ENCODE results near the gene GPC3. TPM values are rescaled to one million over a fixed set of nuclear protein-coding genes. Genes with fewer than 3 reads are reported as not detected.

Gene GPC3
- total RNA-seq, 3 donors from 2014 or later (not counting 1 experiment from before 2014, with no cell fraction given), result not detected

- no CpG with 5 or more reads among the region's 1 CpG for WGBS (ENCODE audit: insufficient coverage)
- Mint-ChIP-seq H3K27me3 (ENCODE audit: low read depth in 2 of 2) (peaks cover 2 to 7% of the 10 kb centered on the region in 2 donors), H3K9me3 (no peaks in the 10 kb centered on the region), H3K27ac (no peak overlapping the region), H3K4me3 (no peak overlapping the region), H3K36me3 (no peaks in the 10 kb centered on the region), H3K4me1 (no peaks in the 10 kb centered on the region)
- no peaks in the 10 kb centered on the region for H3K27me3 ChIP-seq (ENCODE audit: control insufficient read depth, insufficient read depth, low read length)
- H3K27ac ChIP-seq (ENCODE audit: low read length), result no peak overlapping the region
- no peak for ATAC-seq
- intact Hi-C loops (cut with micrococcal nuclease), result no loop called here
- DNase-seq, result no peak
- H3K9me3 ChIP-seq (ENCODE audit: control insufficient read depth, insufficient read depth, low read length), result no peaks in the 10 kb centered on the region
- TF ChIP-seq CTCF (IDR thresholded peaks at IDR 0.05), result no peak
- H3K36me3 ChIP-seq (ENCODE audit: control insufficient read depth, insufficient read depth, low read length), result no peaks in the 10 kb centered on the region
- no peaks in the 10 kb centered on the region for H3K4me1 ChIP-seq (ENCODE audit: control insufficient read depth, insufficient read depth, low read length)
- no peak overlapping the region for H3K4me3 ChIP-seq (ENCODE audit: low read length)
Measured at GRCh38 chrX:133834771-133835170, 150.6 kb downstream of the GPC3 start.

- H3K4me1 Mint-ChIP-seq, result peaks cover 0 to 6% of the 10 kb centered on the region in 2 donors
- ATAC-seq (no peak), DNase-seq (no peak)
- no peak overlapping the region for H3K27ac Mint-ChIP-seq
- no peaks in the 10 kb centered on the region for H3K4me1 ChIP-seq (ENCODE audit: control insufficient read depth, insufficient read depth, low read length)
- intact Hi-C loops (cut with micrococcal nuclease), result no loop called here
- no peak overlapping the region for H3K4me3 ChIP-seq (ENCODE audit: low read length)
- no peak overlapping the region for H3K27ac ChIP-seq (ENCODE audit: low read length)
- H3K36me3 Mint-ChIP-seq, result no peaks in the 10 kb centered on the region
- peaks cover 4 to 56% of the 10 kb centered on the region in 2 donors for H3K27me3 Mint-ChIP-seq (ENCODE audit: low read depth in 2 of 2)
- H3K9me3 ChIP-seq (ENCODE audit: control insufficient read depth, insufficient read depth, low read length), result no peaks in the 10 kb centered on the region
- H3K9me3 Mint-ChIP-seq, result no peaks in the 10 kb centered on the region
- TF ChIP-seq CTCF (IDR thresholded peaks at IDR 0.05), result no peak
- H3K4me3 Mint-ChIP-seq, result no peak overlapping the region
- no peaks in the 10 kb centered on the region for H3K36me3 ChIP-seq (ENCODE audit: control insufficient read depth, insufficient read depth, low read length)
- H3K27me3 ChIP-seq (ENCODE audit: control insufficient read depth, insufficient read depth, low read length), result no peaks in the 10 kb centered on the region
Measured at GRCh38 chrX:133819546-133819945, 165.8 kb downstream of the GPC3 start.

GRCh38 chrX:133818019-133818418 lies 167.4 kb downstream of the GPC3 start:
- Mint-ChIP-seq H3K4me1 (peaks cover 0 to 6% of the 10 kb centered on the region in 2 donors), H3K27me3 (ENCODE audit: low read depth in 2 of 2) (peaks cover 4 to 55% of the 10 kb centered on the region in 2 donors), H3K9me3 (no peaks in the 10 kb centered on the region), H3K36me3 (no peaks in the 10 kb centered on the region), H3K4me3 (no peak overlapping the region), H3K27ac (no peak overlapping the region)
- 93% methylated on average over 3 of the region's 5 CpGs for WGBS (ENCODE audit: insufficient coverage)
- Histone ChIP-seq H3K36me3 (ENCODE audit: control insufficient read depth, insufficient read depth, low read length) (no peaks in the 10 kb centered on the region), H3K4me1 (ENCODE audit: control insufficient read depth, insufficient read depth, low read length) (no peaks in the 10 kb centered on the region), H3K4me3 (ENCODE audit: low read length) (no peak overlapping the region), H3K9me3 (ENCODE audit: control insufficient read depth, insufficient read depth, low read length) (no peaks in the 10 kb centered on the region), H3K27ac (ENCODE audit: low read length) (no peak overlapping the region), H3K27me3 (ENCODE audit: control insufficient read depth, insufficient read depth, low read length) (no peaks in the 10 kb centered on the region)
- ATAC-seq (no peak), DNase-seq (no peak)
- intact Hi-C loops (cut with micrococcal nuclease), result no loop called here
- TF ChIP-seq CTCF (IDR thresholded peaks at IDR 0.05), result no peak

GRCh38 chrX:133815496-133815895 lies 169.9 kb downstream of the GPC3 start:
- Histone ChIP-seq H3K4me3 (ENCODE audit: low read length) (no peak overlapping the region), H3K36me3 (ENCODE audit: control insufficient read depth, insufficient read depth, low read length) (no peaks in the 10 kb centered on the region), H3K9me3 (ENCODE audit: control insufficient read depth, insufficient read depth, low read length) (no peaks in the 10 kb centered on the region), H3K4me1 (ENCODE audit: control insufficient read depth, insufficient read depth, low read length) (no peaks in the 10 kb centered on the region), H3K27me3 (ENCODE audit: control insufficient read depth, insufficient read depth, low read length) (no peaks in the 10 kb centered on the region), H3K27ac (ENCODE audit: low read length) (no peak overlapping the region)
- intact Hi-C loops (cut with micrococcal nuclease), result no loop called here
- Mint-ChIP-seq H3K4me1 (peaks cover 0 to 6% of the 10 kb centered on the region in 2 donors), H3K27ac (no peak overlapping the region), H3K9me3 (no peaks in the 10 kb centered on the region), H3K27me3 (ENCODE audit: low read depth in 2 of 2) (peaks cover 4 to 57% of the 10 kb centered on the region in 2 donors), H3K36me3 (no peaks in the 10 kb centered on the region), H3K4me3 (no peak overlapping the region)
- 78% methylated on average over 1 of the region's 1 CpG for WGBS (ENCODE audit: insufficient coverage)
- no peak for DNase-seq
- no peak for TF ChIP-seq CTCF (IDR thresholded peaks at IDR 0.05)
- ATAC-seq, result no peak

All from natural killer cell (primary cell).